Fibroblast of skin of right biceps (primary cell): ENCODE results near the gene SUSD4.
"Not testable (repeated sequence)": the region's sequence is repeated elsewhere in the genome, so short reads cannot be mapped to it uniquely, and the experiment has no call there.

Experiments
- DNase-seq: peaks from one replicate; pipeline ENCODE4 v3.0.0-alpha.2; 2013

The SUSD4 gene

GRCh38 chr1:223285452-223285851, 78.5 kb downstream of the SUSD4 start:
- no peak for DNase-seq

- DNase-seq: not testable (repeated sequence)
These were observed 80.3 kb downstream of the SUSD4 start for GRCh38 chr1:223283697-223284096.

- DNase-seq: not testable (repeated sequence)
These were observed 85.7 kb downstream of the SUSD4 start for GRCh38 chr1:223278311-223278710.

- no peak for DNase-seq
These were observed 87.9 kb downstream of the SUSD4 start for GRCh38 chr1:223276029-223276428.

- no peak for DNase-seq
These were observed 90.5 kb downstream of the SUSD4 start for GRCh38 chr1:223273511-223273910.

GRCh38 chr1:223271085-223271781, 92.7 kb downstream of the SUSD4 start:
- no peak for DNase-seq

- no peak for DNase-seq
These were observed 93.8 kb downstream of the SUSD4 start for GRCh38 chr1:223270155-223270554.

- no peak for DNase-seq
These were observed 95.0 kb downstream of the SUSD4 start for GRCh38 chr1:223269006-223269405.

GRCh38 chr1:223266632-223267172, 97.3 kb downstream of the SUSD4 start:
- DNase-seq: no peak

GRCh38 chr1:223264983-223265908, 98.7 kb downstream of the SUSD4 start:
- DNase-seq: no peak

- no peak for DNase-seq
These were observed 99.4 kb downstream of the SUSD4 start for GRCh38 chr1:223264529-223264928.

GRCh38 chr1:223261914-223262313, 102.1 kb downstream of the SUSD4 start:
- no peak for DNase-seq

GRCh38 chr1:223260712-223261111, 103.3 kb downstream of the SUSD4 start:
- DNase-seq: no peak

- no peak for DNase-seq
These were observed 104.5 kb downstream of the SUSD4 start for GRCh38 chr1:223259462-223259861.

GRCh38 chr1:223258751-223259198, 105.2 kb downstream of the SUSD4 start:
- peak; percentile 68 for DNase-seq

- no peak for DNase-seq
These were observed 106.0 kb downstream of the SUSD4 start for GRCh38 chr1:223257856-223258550.

GRCh38 chr1:223256034-223256433, 107.9 kb downstream of the SUSD4 start:
- DNase-seq: no peak

GRCh38 chr1:223253916-223254315, 110.1 kb downstream of the SUSD4 start:
- no peak for DNase-seq

- not testable (repeated sequence) for DNase-seq
These were observed 112.6 kb downstream of the SUSD4 start for GRCh38 chr1:223251387-223251786.

- DNase-seq: no peak
These were observed 113.4 kb downstream of the SUSD4 start for GRCh38 chr1:223250632-223251015.

GRCh38 chr1:223249854-223250631, 113.9 kb downstream of the SUSD4 start:
- no peak for DNase-seq

GRCh38 chr1:223248770-223249140, 115.2 kb downstream of the SUSD4 start:
- no peak for DNase-seq
